H1 (cell line): ENCODE measurements around the gene GALNT2. TPM values are rescaled to one million over a fixed set of nuclear protein-coding genes. Genes with fewer than 3 reads are reported as not detected.

ENCODE experiments used
- CTCF ChIA-PET: fragments of 300-600 bp; sonication (Branson Sonifier 250); formaldehyde crosslinking; loops from one replicate; lab custom pipeline; 2021; ENCODE audit not compliant: partially characterized antibody; lab: Charles Lee
- POLR2A ChIA-PET: fragments of 300-600 bp; sonication (Branson Sonifier 250); formaldehyde crosslinking; loops from one replicate; lab custom pipeline; 2021; ENCODE audit warnings: inconsistent platforms; ENCODE audit not compliant: partially characterized antibody; lab: Charles Lee
- DNase-seq, 2 experiments: peaks; one replicate each; pipeline versions ENCODE4 v3.0.0 to v3.0.0-alpha.2; 2010 to 2022; ENCODE audit warnings: low spot score in 2 of 2, low read depth in 1 of 2, mixed read lengths in 1 of 2
- FAIRE-seq: peaks from 2 replicates; lab custom pipeline; 2011; peaks lifted over from hg19 to GRCh38; lab: Jason Lieb, UNC
- H2AFZ ChIP-seq: 2 replicates; pipeline ENCODE4 v1.8.1; 2012; ENCODE audit warnings: low read length, inconsistent platforms
- H2AK5ac ChIP-seq: 2 replicates; pipeline ENCODE4 v1.6.1; 2013; ENCODE audit warnings: low read depth, low read length
- H2BK120ac ChIP-seq: replicated peaks from 2 replicates; pipeline ENCODE3; 2013; ENCODE audit warnings: low read depth, low read length, inconsistent platforms
- H2BK12ac ChIP-seq: 2 replicates; pipeline ENCODE4 v1.6.1; 2013; ENCODE audit warnings: low read depth, low read length
- H2BK15ac ChIP-seq: 2 replicates; pipeline ENCODE4 v1.6.1; 2013; ENCODE audit warnings: low read length
- H2BK20ac ChIP-seq: 2 replicates; pipeline ENCODE4 v1.6.1; 2013; ENCODE audit warnings: low read length
- H2BK5ac ChIP-seq: 2 replicates; pipeline ENCODE4 v1.6.1; 2013; ENCODE audit warnings: low read depth, low read length
- H3K14ac ChIP-seq: 2 replicates; pipeline ENCODE4 v1.6.1; 2013; ENCODE audit warnings: inconsistent platforms; ENCODE audit not compliant: insufficient read length
- H3K18ac ChIP-seq: 2 replicates; pipeline ENCODE4 v1.6.1; 2013; ENCODE audit warnings: low read length; ENCODE audit errors: extremely low read depth
- H3K23ac ChIP-seq: 2 replicates; pipeline ENCODE4 v1.6.1; 2013; ENCODE audit warnings: inconsistent platforms; ENCODE audit not compliant: insufficient read length
- H3K23me2 ChIP-seq: 2 replicates; pipeline ENCODE4 v1.6.1; 2013; ENCODE audit warnings: low read depth, low read length
- H3K27ac ChIP-seq: 2 replicates; pipeline ENCODE4 v1.6.1; 2011; ENCODE audit warnings: low read depth, low read length, inconsistent platforms
- H3K27me3 ChIP-seq, 4 experiments: replicated peaks in 1 of 4; 1 replicate in 1 of 4; 2 replicates in 3 of 4; pipeline versions ENCODE4 v1.6.1 to v1.8.1; 2011 to 2013; ENCODE audit warnings: low read length in 3 of 4, mild to moderate bottlenecking in 3 of 4, inconsistent platforms in 2 of 4, mixed read lengths in 2 of 4, moderate library complexity in 1 of 4; ENCODE audit not compliant: control insufficient read depth in 3 of 4, insufficient read depth in 3 of 4; ENCODE audit errors: extremely low read depth in 1 of 4
- H3K36me3 ChIP-seq, 4 experiments: 2 replicates each; pipeline versions ENCODE4 v1.6.1 to v1.8.1; 2011 to 2013; ENCODE audit warnings: mild to moderate bottlenecking in 4 of 4, low read length in 3 of 4, moderate library complexity in 2 of 4, control low read depth in 1 of 4, inconsistent platforms in 1 of 4; ENCODE audit not compliant: insufficient read depth in 4 of 4, control insufficient read depth in 2 of 4
- H3K4ac ChIP-seq: replicated peaks from 2 replicates; pipeline ENCODE3; 2013; ENCODE audit warnings: low read length, low read depth, mixed read lengths, inconsistent platforms; ENCODE audit not compliant: insufficient read length
- H3K4me1 ChIP-seq, 4 experiments: replicated peaks in 1 of 4; 1 replicate in 1 of 4; 2 replicates in 3 of 4; pipeline versions ENCODE4 v1.6.1 to v1.8.1; 2011 to 2013; ENCODE audit warnings: low read length in 3 of 4, inconsistent platforms in 2 of 4, mixed read lengths in 1 of 4; ENCODE audit not compliant: insufficient read depth in 4 of 4, control insufficient read depth in 3 of 4
- H3K4me2 ChIP-seq, 2 experiments: 2 replicates each; pipeline versions ENCODE4 v1.6.1 to v1.8.1; 2011 to 2013; ENCODE audit warnings: low read depth in 2 of 2, low read length in 2 of 2, control low read depth in 1 of 2, inconsistent platforms in 1 of 2, mild to moderate bottlenecking in 1 of 2; ENCODE audit not compliant: insufficient read depth in 1 of 2
- H3K4me3 ChIP-seq, 4 experiments: fragments of 200-600, 300-600 bp in 1 of 4; sonication (generic), shearing (Covaris generic), sonication (Bioruptor Twin) in 1 of 4; 2 replicates each; pipeline versions ENCODE4 v1.5.1 to v1.8.1; 2011 to 2016; ENCODE audit warnings: low read length in 4 of 4, low read depth in 3 of 4, control low read depth in 2 of 4, inconsistent platforms in 2 of 4, mild to moderate bottlenecking in 2 of 4, mixed read lengths in 1 of 4, moderate library complexity in 1 of 4; ENCODE audit not compliant: insufficient read depth in 2 of 4; ENCODE audit errors: extremely low read depth in 1 of 4
- H3K56ac ChIP-seq: replicated peaks from 2 replicates; pipeline ENCODE3; 2013; ENCODE audit warnings: low read depth, mild to moderate bottlenecking, mixed read lengths, low read length, inconsistent platforms; ENCODE audit not compliant: insufficient read length
- H3K79me1 ChIP-seq: 2 replicates; pipeline ENCODE4 v1.6.1; 2013; ENCODE audit warnings: low read depth, low read length, control low read depth
- H3K79me2 ChIP-seq, 2 experiments: 2 replicates each; pipeline versions ENCODE4 v1.6.1 to v1.8.1; 2012 to 2013; ENCODE audit warnings: low read length in 2 of 2, mild to moderate bottlenecking in 2 of 2, inconsistent platforms in 1 of 2; ENCODE audit not compliant: insufficient read depth in 2 of 2, control insufficient read depth in 1 of 2
- H3K9ac ChIP-seq, 4 experiments: replicated peaks in 1 of 4; 1 replicate in 1 of 4; 2 replicates in 3 of 4; pipeline versions ENCODE4 v1.6.1 to v1.8.1; 2011 to 2013; ENCODE audit warnings: low read depth in 3 of 4, low read length in 3 of 4, control low read depth in 2 of 4, mild to moderate bottlenecking in 2 of 4, moderate library complexity in 2 of 4, inconsistent platforms in 1 of 4; ENCODE audit errors: extremely low read depth in 1 of 4
- H3K9me3 ChIP-seq, 2 experiments: 2 replicates each; pipeline versions ENCODE4 v1.6.1 to v1.8.1; 2012 to 2013; ENCODE audit warnings: mild to moderate bottlenecking in 2 of 2, moderate library complexity in 2 of 2, control low read depth in 1 of 2, inconsistent platforms in 1 of 2, low read depth in 1 of 2, low read length in 1 of 2, mixed read lengths in 1 of 2; ENCODE audit not compliant: insufficient read depth in 2 of 2
- H4K20me1 ChIP-seq, 2 experiments: replicated peaks in 1 of 2; 2 replicates each; pipeline versions ENCODE3 to v1.8.1; 2011 to 2013; ENCODE audit warnings: inconsistent platforms in 2 of 2, low read length in 2 of 2, mild to moderate bottlenecking in 1 of 2; ENCODE audit not compliant: insufficient read depth in 2 of 2, control insufficient read depth in 1 of 2
- H4K5ac ChIP-seq: 2 replicates; pipeline ENCODE4 v1.6.1; 2013; ENCODE audit warnings: low read length, low read depth, mixed read lengths, inconsistent platforms; ENCODE audit not compliant: insufficient read length
- H4K8ac ChIP-seq: 2 replicates; pipeline ENCODE4 v1.8.0; 2013; ENCODE audit warnings: mild to moderate bottlenecking, moderate library complexity, low read length, inconsistent platforms; ENCODE audit not compliant: insufficient read depth; ENCODE audit errors: extremely low read depth
- H4K91ac ChIP-seq: replicated peaks from 2 replicates; pipeline ENCODE3; 2013; ENCODE audit warnings: low read length, mixed read lengths, inconsistent platforms; ENCODE audit not compliant: insufficient read length
- KDM1A ChIP-seq: fragments of 200-600, 300-600 bp; sonication (generic); IDR thresholded peaks from 2 replicates; pipeline ENCODE4 v1.7.1; 2016; ENCODE audit warnings: mild to moderate bottlenecking, low read length, borderline replicate concordance
- TAF7 ChIP-seq: optimal IDR thresholded peaks from 2 replicates; pipeline ENCODE3; 2011; ENCODE audit warnings: low read depth, mild to moderate bottlenecking, inconsistent platforms, low read length, moderate library complexity, borderline replicate concordance
- WGBS, 2 experiments: shearing (Covaris generic) in 1 of 2; methylation state at CpG; one replicate each; pipeline versions ENCODE4 v1.1.6 to v1.1.7; 2013 to 2015; ENCODE audit warnings: low lambda C conversion rate in 2 of 2, mixed read lengths in 2 of 2, inconsistent platforms in 1 of 2, low coverage in 1 of 2, missing lambda C conversion rate in 1 of 2; ENCODE audit not compliant: insufficient replicate concordance in 2 of 2, insufficient coverage in 1 of 2, insufficient read length in 1 of 2; ENCODE audit errors: extremely low coverage in 1 of 2, missing lambda C conversion rate in 1 of 2; 5-methylcytosine and 5-hydroxymethylcytosine counted together
- polyA plus RNA-seq, 7 experiments: library from polyadenylated mRNA; depleted of rRNA in 3 of 7; stranded (reverse) in 5 of 7; unstranded in 2 of 7; fragments of >200 nt in 5 of 7; fragments of 200-250 nt in 2 of 7; gene quantifications; 1 replicate in 5 of 7; 2 replicates in 1 of 7; 4 replicates in 1 of 7; pipeline versions ENCODE4 v1.2.1 to v1.2.3, GENCODE V29; 2011 to 2013; ENCODE audit warnings: missing spikeins in 2 of 7, mixed read lengths in 2 of 7
- total RNA-seq: library from RNA; stranded (reverse); fragmentation: NEBNext Ultra II Directional; extraction: Animal tissue kit (Norgen Biotek cat#: 25700); gene quantifications from 2 replicates; pipeline ENCODE4 v1.2.1, GENCODE V29; 2021

The GALNT2 gene
- total and polyA plus RNA-seq, 2 of the 8 experiments (the other 6 are each of a cell fraction or from before 2014, with no cell fraction given): 34.5 to 75.3 TPM

GRCh38 chr1:230313453-230314141 is 246.6 kb downstream of the GALNT2 start:
- no peak overlapping the region for H2AK5ac ChIP-seq

More at GRCh38 chr1:230313453-230314141, 246.6 kb downstream of the GALNT2 start:
- DNase-seq (no peak), FAIRE-seq (no peak)
- ChIA-PET CTCF (interaction anchor here (0.7 to 1.3 kb wide), 4 partner anchors 116 to 384 kb away, joined by 3 to 6 read pairs (median 3); no protein-coding TSS in a partner anchor), POLR2A (no interaction called here)
- Histone ChIP-seq H2BK20ac (no peak overlapping the region), H2BK120ac (no peak overlapping the region), H3K9me3 (no peaks in the 10 kb centered on the region), H3K27ac (no peak overlapping the region), H3K4me3 (no peak overlapping the region), H3K23ac (no peak overlapping the region), H3K9ac (no peak overlapping the region), H3K4me1 (peaks cover 0 to 2% (median 0%) of the 10 kb centered on the region in 4 experiments; a peak in 1 of 7 replicates), H3K27me3 (no peaks in the 10 kb centered on the region), H3K18ac (no peak overlapping the region), H3K79me1 (no peaks in the 10 kb centered on the region), H2BK12ac (no peak overlapping the region), H2BK15ac (no peak overlapping the region), H3K36me3 (no peaks in the 10 kb centered on the region), H3K23me2 (no peaks in the 10 kb centered on the region), H3K14ac (no peak overlapping the region), H3K79me2 (no peaks in the 10 kb centered on the region), H4K20me1 (no peaks in the 10 kb centered on the region), H4K91ac (no peak overlapping the region), H3K4me2 (no peak overlapping the region), H3K4ac (no peak overlapping the region), H4K8ac (no peak overlapping the region; the same call in 1 of the 2 replicates), H3K56ac (no peak overlapping the region), H2AFZ (no peak overlapping the region; the same call in 1 of the 2 replicates), H2BK5ac (no peak overlapping the region), H4K5ac (no peak overlapping the region)
- no peak for TF ChIP-seq TAF7
- 0 out of 2 replicates have a peak, but pooled peaks have one; percentile 38 for TF ChIP-seq KDM1A
- WGBS, 2 experiments: 87 to 100% methylated on average over 1 to 12 of the region's 12 CpGs
